ENCODE measurements around the gene CDC42BPA.

DNA sequence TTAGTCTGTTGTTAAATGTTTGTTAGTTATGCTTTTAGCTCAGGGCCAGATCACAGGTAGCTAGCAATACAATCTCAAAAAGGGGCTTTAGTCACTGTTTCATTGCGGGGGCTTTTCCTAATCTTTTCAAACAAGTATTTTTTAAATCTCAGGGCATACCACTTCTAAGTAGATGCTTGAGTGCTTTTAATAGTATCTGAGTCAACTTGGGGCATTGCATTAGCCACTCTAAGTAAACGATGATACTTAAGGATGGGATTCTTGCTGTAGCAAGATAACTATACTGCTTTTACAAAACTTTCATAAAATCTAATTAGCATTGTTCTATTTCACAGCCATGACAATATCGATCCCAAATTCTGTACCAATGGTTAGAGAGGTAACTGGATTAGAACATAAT is 11.6 kb downstream of the CDC42BPA start:
- TF ChIP-seq, protein P1, sequence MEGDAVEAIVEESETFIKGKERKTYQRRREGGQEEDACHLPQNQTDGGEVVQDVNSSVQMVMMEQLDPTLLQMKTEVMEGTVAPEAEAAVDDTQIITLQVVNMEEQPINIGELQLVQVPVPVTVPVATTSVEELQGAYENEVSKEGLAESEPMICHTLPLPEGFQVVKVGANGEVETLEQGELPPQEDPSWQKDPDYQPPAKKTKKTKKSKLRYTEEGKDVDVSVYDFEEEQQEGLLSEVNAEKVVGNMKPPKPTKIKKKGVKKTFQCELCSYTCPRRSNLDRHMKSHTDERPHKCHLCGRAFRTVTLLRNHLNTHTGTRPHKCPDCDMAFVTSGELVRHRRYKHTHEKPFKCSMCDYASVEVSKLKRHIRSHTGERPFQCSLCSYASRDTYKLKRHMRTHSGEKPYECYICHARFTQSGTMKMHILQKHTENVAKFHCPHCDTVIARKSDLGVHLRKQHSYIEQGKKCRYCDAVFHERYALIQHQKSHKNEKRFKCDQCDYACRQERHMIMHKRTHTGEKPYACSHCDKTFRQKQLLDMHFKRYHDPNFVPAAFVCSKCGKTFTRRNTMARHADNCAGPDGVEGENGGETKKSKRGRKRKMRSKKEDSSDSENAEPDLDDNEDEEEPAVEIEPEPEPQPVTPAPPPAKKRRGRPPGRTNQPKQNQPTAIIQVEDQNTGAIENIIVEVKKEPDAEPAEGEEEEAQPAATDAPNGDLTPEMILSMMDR (IDR thresholded peaks at IDR 0.05; ENCODE audit: borderline replicate concordance, extremely low read depth, low read length, poor library complexity, severe bottlenecking) = no peak
- TF ChIP-seq EZH2 (IDR thresholded peaks at IDR 0.05; ENCODE audit: borderline replicate concordance, low read depth, low read length, severe bottlenecking) = no peak
